Measurements from ENCODE around the gene FUT1.

Gene FUT1

GRCh38 chr19:48726556-48726955 lies 25.9 kb downstream of the FUT1 start:
- DNase-seq (ENCODE audit: low read depth), result no peak
- TF ChIP-seq, protein P1, sequence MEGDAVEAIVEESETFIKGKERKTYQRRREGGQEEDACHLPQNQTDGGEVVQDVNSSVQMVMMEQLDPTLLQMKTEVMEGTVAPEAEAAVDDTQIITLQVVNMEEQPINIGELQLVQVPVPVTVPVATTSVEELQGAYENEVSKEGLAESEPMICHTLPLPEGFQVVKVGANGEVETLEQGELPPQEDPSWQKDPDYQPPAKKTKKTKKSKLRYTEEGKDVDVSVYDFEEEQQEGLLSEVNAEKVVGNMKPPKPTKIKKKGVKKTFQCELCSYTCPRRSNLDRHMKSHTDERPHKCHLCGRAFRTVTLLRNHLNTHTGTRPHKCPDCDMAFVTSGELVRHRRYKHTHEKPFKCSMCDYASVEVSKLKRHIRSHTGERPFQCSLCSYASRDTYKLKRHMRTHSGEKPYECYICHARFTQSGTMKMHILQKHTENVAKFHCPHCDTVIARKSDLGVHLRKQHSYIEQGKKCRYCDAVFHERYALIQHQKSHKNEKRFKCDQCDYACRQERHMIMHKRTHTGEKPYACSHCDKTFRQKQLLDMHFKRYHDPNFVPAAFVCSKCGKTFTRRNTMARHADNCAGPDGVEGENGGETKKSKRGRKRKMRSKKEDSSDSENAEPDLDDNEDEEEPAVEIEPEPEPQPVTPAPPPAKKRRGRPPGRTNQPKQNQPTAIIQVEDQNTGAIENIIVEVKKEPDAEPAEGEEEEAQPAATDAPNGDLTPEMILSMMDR (IDR thresholded peaks at IDR 0.05; ENCODE audit: control insufficient read depth, extremely low read depth, insufficient read depth), result no peak
- H3K4me3 ChIP-seq (ENCODE audit: low read depth, low read length), result no peak overlapping the region

GRCh38 chr19:48724796-48725753 lies 27.4 kb downstream of the FUT1 start:
- DNase-seq (ENCODE audit: low read depth), result no peak
- H3K4me3 ChIP-seq (ENCODE audit: low read depth, low read length), result no peak overlapping the region
- TF ChIP-seq, protein P1 (IDR thresholded peaks at IDR 0.05; ENCODE audit: control insufficient read depth, extremely low read depth, insufficient read depth), result no peak

- no peak for DNase-seq (ENCODE audit: low read depth)
- no peak overlapping the region for H3K4me3 ChIP-seq (ENCODE audit: low read depth, low read length)
- TF ChIP-seq, protein P1 (IDR thresholded peaks at IDR 0.05; ENCODE audit: control insufficient read depth, extremely low read depth, insufficient read depth), result no peak
Observed at GRCh38 chr19:48722196-48722708, 30.2 kb downstream of the FUT1 start.

GRCh38 chr19:48720613-48721296 lies 31.7 kb downstream of the FUT1 start:
- TF ChIP-seq, protein P1 (IDR thresholded peaks at IDR 0.05; ENCODE audit: control insufficient read depth, extremely low read depth, insufficient read depth), result no peak
- H3K4me3 ChIP-seq (ENCODE audit: low read depth, low read length), result peak overlapping the region; percentile 57
- DNase-seq (ENCODE audit: low read depth), result peak; percentile 91

GRCh38 chr19:48720251-48720612 lies 32.2 kb downstream of the FUT1 start:
- TF ChIP-seq, protein P1 (IDR thresholded peaks at IDR 0.05; ENCODE audit: control insufficient read depth, extremely low read depth, insufficient read depth), result no peak
- H3K4me3 ChIP-seq (ENCODE audit: low read depth, low read length), result no peak overlapping the region; the same call in 1 of the 2 replicates
- no peak for DNase-seq (ENCODE audit: low read depth)

GRCh38 chr19:48719263-48720171 lies 32.9 kb downstream of the FUT1 start, which contains the start of gene MAMSTR:
Gene MAMSTR, minus strand, starts transcription at chr19:48719725. Its CDS starts 694 bp downstream, at chr19:48719031.
- H3K4me3 ChIP-seq (ENCODE audit: low read depth, low read length), result peak within 1 kb of the TSS; percentile 57
- DNase-seq (ENCODE audit: low read depth), result no peak
- TF ChIP-seq, protein P1 (IDR thresholded peaks at IDR 0.05; ENCODE audit: control insufficient read depth, extremely low read depth, insufficient read depth), result no peak
